Skeletal muscle tissue (tissue), 4 donors: Measurements from ENCODE around the gene CTIF. TPM values are rescaled to one million over a fixed set of nuclear protein-coding genes. Genes with fewer than 3 reads are reported as not detected.

Source experiments
- H3K27ac ChIP-seq: one replicate; pipeline ENCODE4 v1.7.0; 2013; ENCODE audit warnings: mild to moderate bottlenecking, low read depth, low read length, inconsistent platforms
- H3K27me3 ChIP-seq, 3 donors: one replicate each; pipeline ENCODE4 v1.7.0; 2013; ENCODE audit warnings: low read length in 3 of 3; ENCODE audit not compliant: control insufficient read depth in 3 of 3, insufficient read depth in 3 of 3
- H3K36me3 ChIP-seq, 3 donors: one replicate each; pipeline ENCODE4 v1.7.0; 2013; ENCODE audit warnings: low read length in 3 of 3; ENCODE audit not compliant: control insufficient read depth in 3 of 3, insufficient read depth in 3 of 3
- H3K4me1 ChIP-seq, 3 donors: one replicate each; pipeline ENCODE4 v1.7.0; 2013; ENCODE audit warnings: low read length in 3 of 3, mild to moderate bottlenecking in 3 of 3; ENCODE audit not compliant: control insufficient read depth in 3 of 3, insufficient read depth in 3 of 3
- H3K4me3 ChIP-seq, 3 donors: one replicate each; pipeline ENCODE4 v1.7.0; 2013; ENCODE audit warnings: low read length in 3 of 3
- H3K9ac ChIP-seq, 3 donors: one replicate each; pipeline ENCODE4 v1.7.0; 2013; ENCODE audit warnings: low read length in 3 of 3, mild to moderate bottlenecking in 3 of 3, moderate library complexity in 2 of 3, low read depth in 1 of 3
- H3K9me3 ChIP-seq, 3 donors: one replicate each; pipeline ENCODE4 v1.7.0; 2013; ENCODE audit warnings: low read length in 3 of 3; ENCODE audit not compliant: control insufficient read depth in 3 of 3
- total RNA-seq: library from RNA; depleted of rRNA; stranded (reverse); fragments of >200 nt; gene quantifications from one replicate; pipeline ENCODE4 v1.2.3, GENCODE V29; 2014
- donor health status: Osteomylitis.

The CTIF gene
- total RNA-seq, 1 donor from 2014 or later = 16.7 TPM

DNA sequence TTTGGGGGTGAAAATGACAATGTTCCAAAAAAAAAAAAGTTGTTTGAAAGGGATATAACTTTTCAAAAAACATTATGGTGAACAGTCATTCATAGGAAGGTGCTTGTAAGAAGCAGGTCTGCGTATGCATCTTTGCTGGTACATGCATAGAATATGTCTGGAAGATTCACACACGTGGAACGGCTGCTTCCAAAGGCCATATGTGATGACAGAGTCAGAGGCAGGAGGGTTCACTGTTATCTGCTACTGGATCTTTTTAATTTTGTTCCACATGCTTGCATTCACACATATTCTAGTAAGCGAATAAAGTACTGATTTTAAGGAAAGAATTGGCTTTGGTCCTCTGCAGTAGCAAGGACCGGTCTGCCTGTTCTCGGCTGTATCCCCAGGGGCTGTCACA, 218.5 kb downstream of the CTIF start:
- peaks cover 11 to 17% (median 12%) of the 10 kb centered on the region in 3 donors for H3K36me3 ChIP-seq
- H3K27me3 ChIP-seq = no peaks in the 10 kb centered on the region
- H3K27ac ChIP-seq = no peak overlapping the region
- no peak overlapping the region for H3K9ac ChIP-seq
- H3K4me3 ChIP-seq = no peak overlapping the region
- no peaks in the 10 kb centered on the region for H3K9me3 ChIP-seq
- H3K4me1 ChIP-seq = peaks cover 11 to 23% (median 18%) of the 10 kb centered on the region in 3 donors

DNA sequence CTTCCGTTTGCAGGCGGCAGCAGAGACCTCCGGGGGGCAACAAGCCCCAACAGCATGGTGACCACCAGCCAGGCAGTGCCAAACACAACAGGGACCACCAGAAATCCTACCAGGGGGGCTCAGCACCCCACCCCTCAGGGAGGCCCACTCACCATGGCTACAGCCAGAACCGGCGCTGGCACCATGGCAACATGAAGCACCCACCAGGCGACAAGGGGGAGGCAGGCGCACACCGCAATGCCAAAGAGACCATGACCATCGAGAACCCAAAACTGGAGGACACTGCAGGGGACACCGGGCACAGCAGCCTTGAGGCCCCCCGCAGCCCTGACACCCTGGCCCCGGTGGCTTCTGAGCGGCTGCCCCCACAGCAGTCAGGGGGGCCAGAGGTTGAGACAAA, 219.1 kb downstream of the CTIF start:
- Histone ChIP-seq H3K4me3 (no peak overlapping the region), H3K4me1 (peaks cover 16 to 28% (median 23%) of the 10 kb centered on the region in 3 donors), H3K9me3 (no peaks in the 10 kb centered on the region), H3K27ac (no peak overlapping the region), H3K9ac (no peak overlapping the region), H3K27me3 (no peaks in the 10 kb centered on the region), H3K36me3 (peaks cover 11 to 17% (median 13%) of the 10 kb centered on the region in 3 donors)

DNA sequence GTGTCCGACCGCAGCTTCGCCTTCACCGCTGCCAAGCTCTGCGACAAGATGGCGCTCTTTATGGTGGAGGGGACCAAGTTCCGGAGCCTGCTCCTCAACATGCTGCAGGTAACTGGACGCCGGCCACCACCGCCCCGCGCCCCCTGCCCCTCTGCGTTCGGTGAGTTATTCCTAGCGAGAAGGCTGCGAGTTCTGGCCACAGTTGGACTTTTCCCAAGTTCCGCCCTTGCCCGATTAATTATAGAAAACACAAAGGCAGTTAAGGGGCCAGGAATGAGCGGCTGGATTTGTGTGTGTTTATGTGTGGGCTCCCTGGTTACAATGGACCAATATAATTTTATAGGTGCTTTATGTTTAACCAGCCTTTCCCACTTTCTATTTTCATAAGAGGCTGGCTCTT, 222.8 kb downstream of the CTIF start:
- Histone ChIP-seq H3K9ac (no peak overlapping the region), H3K4me1 (peaks cover 27 to 44% (median 42%) of the 10 kb centered on the region in 3 donors), H3K36me3 (peaks cover 11 to 17% (median 13%) of the 10 kb centered on the region in 3 donors), H3K9me3 (no peaks in the 10 kb centered on the region), H3K27ac (no peak overlapping the region), H3K27me3 (no peaks in the 10 kb centered on the region), H3K4me3 (no peak overlapping the region)

DNA sequence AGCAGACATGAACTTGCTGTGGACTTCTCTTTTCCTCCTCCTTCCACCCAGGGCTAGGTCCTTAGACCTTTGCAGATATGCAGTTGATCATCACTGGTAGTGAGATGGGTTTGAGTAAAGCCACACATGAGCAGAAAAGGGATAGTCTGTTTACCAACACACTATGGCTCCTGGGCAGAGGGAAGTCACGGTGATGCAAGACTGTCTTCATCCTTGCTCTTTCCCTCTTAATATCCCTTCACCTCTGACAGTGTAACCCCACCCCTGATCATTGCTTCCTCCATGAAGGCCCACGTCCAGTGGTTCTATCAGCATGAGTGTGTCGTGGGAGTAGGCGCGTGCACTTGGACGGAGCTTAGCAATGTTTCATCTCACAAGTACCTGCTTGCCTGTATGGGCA, 223.2 kb downstream of the CTIF start:
- Histone ChIP-seq H3K27me3 (no peaks in the 10 kb centered on the region), H3K27ac (no peak overlapping the region), H3K9ac (no peak overlapping the region), H3K9me3 (no peaks in the 10 kb centered on the region), H3K36me3 (peaks cover 11 to 17% (median 13%) of the 10 kb centered on the region in 3 donors), H3K4me1 (peaks cover 31 to 48% (median 47%) of the 10 kb centered on the region in 3 donors), H3K4me3 (no peak overlapping the region)

DNA sequence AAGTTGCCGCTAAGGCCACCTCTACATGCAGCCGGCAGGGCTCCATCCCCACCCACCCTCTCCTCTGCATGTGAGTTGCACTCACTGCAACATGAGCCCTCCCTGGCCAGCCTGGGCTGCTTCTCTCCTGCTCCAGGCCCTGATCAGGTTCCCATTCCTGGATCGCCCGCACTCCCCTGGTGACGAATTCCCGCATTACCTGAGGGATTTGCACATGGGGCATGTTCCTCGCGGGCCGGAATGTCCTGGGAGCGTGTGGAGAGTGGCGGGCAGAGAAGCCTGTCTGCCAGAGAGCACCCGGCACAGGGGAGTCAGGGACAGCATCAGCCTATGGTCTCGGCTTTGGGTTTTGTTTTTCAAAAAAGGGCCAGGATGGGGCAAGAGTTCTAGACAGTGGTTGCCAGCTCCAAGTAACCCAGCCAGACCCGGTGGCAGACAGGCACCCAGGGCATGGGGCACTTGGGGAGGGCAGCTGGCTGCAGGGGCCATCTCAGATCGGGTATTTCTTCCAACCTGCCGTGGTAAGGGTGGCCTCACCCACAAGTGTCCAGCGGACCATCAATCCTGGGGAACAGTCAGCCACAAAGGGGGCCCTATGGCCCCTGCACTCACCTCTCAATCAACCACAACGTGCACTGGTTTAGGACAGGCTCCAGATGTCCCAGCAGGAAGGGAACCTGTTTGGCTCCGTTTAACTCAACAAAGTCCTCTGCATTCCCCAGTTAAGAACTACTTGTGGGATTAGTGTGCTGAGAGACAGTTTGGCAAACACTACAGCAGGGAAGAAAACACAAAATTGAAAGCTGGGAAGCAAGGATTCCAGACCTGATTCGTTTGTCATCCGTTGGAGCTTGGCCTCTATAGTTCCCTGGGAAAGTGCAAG, 224.2 kb downstream of the CTIF start:
- Histone ChIP-seq H3K4me3 (peak overlapping the region in 2 of 3 donors; percentile 22 to 30), H3K36me3 (peaks cover 11 to 14% (median 13%) of the 10 kb centered on the region in 3 donors), H3K9me3 (no peaks in the 10 kb centered on the region), H3K27me3 (no peaks in the 10 kb centered on the region), H3K4me1 (peaks cover 41 to 58% (median 57%) of the 10 kb centered on the region in 3 donors), H3K27ac (peak overlapping the region; percentile 34), H3K9ac (peak overlapping the region; percentile 12 to 79 (median 30))

DNA sequence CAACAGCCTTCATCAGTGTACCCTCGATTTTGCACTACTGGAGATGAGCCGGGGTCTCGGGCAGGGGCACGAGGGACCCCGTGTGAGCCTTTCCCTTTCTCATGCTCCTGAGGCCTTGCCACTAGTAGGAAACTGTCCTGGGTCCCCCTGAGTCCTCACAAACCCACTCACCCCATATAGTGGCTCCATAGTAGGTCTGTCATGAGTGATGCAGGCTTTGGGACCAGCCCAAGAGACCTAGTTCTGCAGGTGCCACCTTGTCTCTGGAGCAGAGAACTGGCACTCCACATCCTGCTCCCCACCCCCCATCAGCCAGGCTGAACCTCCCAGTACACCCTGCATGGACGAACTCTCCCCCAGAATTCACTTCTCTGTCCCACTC, 224.9 kb downstream of the CTIF start:
- Histone ChIP-seq H3K4me1 (peaks cover 46 to 64% (median 64%) of the 10 kb centered on the region in 3 donors), H3K9ac (peak overlapping the region in 2 of 3 donors; percentile 8 to 79), H3K9me3 (no peaks in the 10 kb centered on the region), H3K27me3 (no peaks in the 10 kb centered on the region), H3K4me3 (peak overlapping the region in 1 of 3 donors; percentile 22), H3K27ac (no peak overlapping the region), H3K36me3 (peaks cover 10 to 11% (median 11%) of the 10 kb centered on the region in 3 donors)

DNA sequence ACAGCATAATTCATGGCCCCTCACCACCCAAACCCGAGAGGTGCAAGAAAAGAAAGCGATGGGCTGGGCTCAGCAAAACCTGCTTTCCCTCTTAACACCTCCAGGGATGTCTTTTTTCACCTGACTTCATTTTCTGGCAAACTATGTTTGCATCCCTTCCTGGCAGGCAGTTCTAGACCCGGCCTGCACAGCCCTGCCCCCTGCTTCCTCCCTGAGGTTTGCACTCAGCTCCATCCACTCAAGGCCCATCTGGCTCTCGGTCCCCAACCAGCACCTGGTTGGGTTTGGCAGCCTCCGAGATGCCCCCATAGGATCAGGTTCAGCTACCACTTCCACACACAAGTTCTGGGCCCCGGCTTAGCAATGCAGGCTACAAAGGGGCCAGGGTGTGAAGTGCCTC, 226.2 kb downstream of the CTIF start:
- H3K36me3 ChIP-seq = peaks cover 8 to 11% (median 11%) of the 10 kb centered on the region in 3 donors
- H3K4me3 ChIP-seq = no peak overlapping the region
- H3K27me3 ChIP-seq = no peaks in the 10 kb centered on the region
- no peak overlapping the region for H3K27ac ChIP-seq
- H3K9me3 ChIP-seq = no peaks in the 10 kb centered on the region
- no peak overlapping the region for H3K9ac ChIP-seq
- H3K4me1 ChIP-seq = peaks cover 59 to 77% (median 77%) of the 10 kb centered on the region in 3 donors

DNA sequence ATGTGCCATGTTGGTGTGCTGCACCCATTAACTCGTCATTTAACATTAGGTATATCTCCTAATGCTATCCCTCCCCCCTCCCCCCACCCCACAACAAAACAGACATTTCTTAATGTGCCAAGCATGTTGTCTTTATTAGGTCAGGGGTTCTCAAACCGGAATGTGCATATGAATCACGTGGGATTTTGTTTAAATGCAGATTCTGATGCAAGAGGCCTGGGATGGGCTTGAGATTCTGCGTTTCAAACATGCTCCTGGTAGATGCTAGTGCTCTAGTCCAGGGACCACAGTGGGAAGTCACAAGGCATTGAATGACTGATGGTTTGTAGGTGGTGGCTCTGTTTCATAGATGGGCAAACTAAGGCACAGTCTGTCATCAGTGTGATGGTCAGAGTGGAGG, 227.2 kb downstream of the CTIF start:
- Histone ChIP-seq H3K36me3 (peaks cover 8 to 11% (median 11%) of the 10 kb centered on the region in 3 donors), H3K4me1 (peaks cover 69 to 87% (median 87%) of the 10 kb centered on the region in 3 donors), H3K27me3 (no peaks in the 10 kb centered on the region), H3K9ac (no peak overlapping the region), H3K4me3 (no peak overlapping the region), H3K9me3 (no peaks in the 10 kb centered on the region), H3K27ac (no peak overlapping the region)

DNA sequence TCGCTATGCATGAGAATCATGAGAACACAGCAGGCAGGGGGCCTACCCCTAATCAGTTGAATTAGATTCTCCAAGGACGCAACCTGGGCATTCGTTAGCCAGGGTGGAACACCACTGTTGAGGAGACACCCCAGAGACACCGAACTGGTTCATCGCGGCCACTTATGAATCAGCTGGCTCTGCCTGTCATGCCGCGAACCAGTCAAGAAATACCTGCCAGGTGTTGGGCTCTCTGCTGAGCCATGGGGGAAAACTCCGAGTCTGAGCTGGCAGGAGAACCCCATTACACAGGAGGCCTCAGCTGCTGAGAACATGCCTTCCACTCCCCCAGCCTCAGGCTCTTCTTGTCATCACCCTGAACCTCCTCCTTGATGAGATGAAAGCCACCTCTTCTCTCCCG, 227.7 kb downstream of the CTIF start:
- Histone ChIP-seq H3K9ac (peak overlapping the region; percentile 47 to 70 (median 50)), H3K4me1 (peaks cover 71 to 92% (median 91%) of the 10 kb centered on the region in 3 donors), H3K9me3 (no peaks in the 10 kb centered on the region), H3K27ac (peak overlapping the region; percentile 82), H3K4me3 (no peak overlapping the region), H3K36me3 (peaks cover 4 to 8% (median 7%) of the 10 kb centered on the region in 3 donors), H3K27me3 (no peaks in the 10 kb centered on the region)

DNA sequence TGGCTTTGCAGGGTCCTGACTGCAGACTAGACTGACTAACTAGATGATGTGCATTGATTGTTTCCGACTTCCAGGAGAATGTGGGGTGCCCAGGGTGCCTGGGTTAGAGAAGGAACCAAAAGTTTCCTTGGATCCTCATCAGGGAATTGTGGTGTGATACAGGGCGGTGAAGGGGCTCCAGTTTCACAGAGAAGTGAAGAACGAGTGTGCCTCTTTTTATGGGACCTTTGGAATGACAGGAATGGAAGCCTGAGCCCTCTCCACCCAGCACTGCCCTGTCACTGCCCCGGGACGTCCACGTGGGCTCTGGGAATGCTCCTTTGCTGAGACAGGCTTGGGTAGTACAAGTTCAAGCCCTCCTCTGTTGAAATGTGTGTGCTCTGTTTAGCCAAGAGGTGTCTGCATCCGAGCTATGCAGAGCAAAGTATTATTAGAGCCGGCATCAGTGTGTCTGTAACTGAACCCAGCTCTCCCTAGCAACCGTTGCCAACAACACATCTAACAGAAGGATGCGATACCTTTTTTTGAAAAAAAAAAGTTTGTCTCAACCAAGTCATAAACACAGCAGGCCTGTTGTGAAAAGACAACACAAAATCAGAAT, 228.4 kb downstream of the CTIF start:
- H3K9me3 ChIP-seq = no peaks in the 10 kb centered on the region
- H3K4me1 ChIP-seq = peaks cover 75 to 96% (median 93%) of the 10 kb centered on the region in 3 donors
- H3K9ac ChIP-seq = peak overlapping the region; percentile 47 to 70 (median 50)

More for the DNA sequence above, 228.4 kb downstream of the CTIF start:
- Histone ChIP-seq H3K4me3 (no peak overlapping the region), H3K36me3 (peaks cover under 1 to 3% (median 2%) of the 10 kb centered on the region in 3 donors), H3K27me3 (no peaks in the 10 kb centered on the region), H3K27ac (peak overlapping the region; percentile 82)
